HG03175 (cell line): ENCODE results near the gene RGR.

Experiments
- ATAC-seq: cut with Tn5 transposase; IDR thresholded peaks from one replicate; pipeline ENCODE4 v1.9.1; 2021; ENCODE audit warnings: mild to moderate bottlenecking, moderate library complexity; ENCODE audit not compliant: unreplicated experiment

RGR gene

DNA sequence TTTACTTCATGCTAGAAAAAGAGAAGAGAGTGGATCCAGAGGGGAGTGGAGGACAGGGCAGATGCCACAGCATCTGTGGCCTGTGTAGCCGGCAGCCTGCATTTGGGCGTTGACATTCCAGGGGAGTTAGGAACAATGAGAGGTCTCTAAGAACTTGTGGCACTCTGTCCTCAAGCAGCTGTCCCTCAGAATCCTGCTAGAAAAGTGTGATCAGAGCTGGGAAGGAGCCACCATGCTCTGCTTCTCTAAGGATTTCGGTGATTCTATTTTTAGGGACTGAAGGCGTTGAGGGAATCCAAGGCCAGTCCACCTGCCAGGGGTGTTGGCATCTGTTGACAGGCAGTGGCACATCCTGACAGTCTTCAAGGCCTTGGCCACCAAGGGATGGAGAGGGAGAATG is 27.1 kb upstream of the RGR start:
- no peak for ATAC-seq

DNA sequence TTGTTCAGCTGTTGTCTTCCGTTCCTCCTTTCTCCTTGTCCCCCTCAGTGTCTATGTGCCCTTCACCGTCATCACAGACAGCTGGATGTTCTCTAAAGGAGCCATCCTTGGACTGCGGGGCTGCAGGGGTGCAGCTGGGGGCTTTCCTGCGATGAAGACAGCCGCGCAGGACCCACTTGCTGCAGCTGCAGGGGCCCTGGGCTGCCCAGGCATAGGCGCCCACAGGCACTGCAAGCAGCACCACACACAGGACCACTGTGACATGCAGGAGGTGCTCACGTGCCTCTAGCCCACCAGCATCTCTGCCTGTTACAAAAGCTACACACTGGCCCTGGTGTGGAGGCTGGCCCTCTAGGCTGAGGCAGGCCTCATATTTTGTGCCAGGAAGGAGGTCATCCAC is 22.9 kb upstream of the RGR start:
- ATAC-seq = no peak

DNA sequence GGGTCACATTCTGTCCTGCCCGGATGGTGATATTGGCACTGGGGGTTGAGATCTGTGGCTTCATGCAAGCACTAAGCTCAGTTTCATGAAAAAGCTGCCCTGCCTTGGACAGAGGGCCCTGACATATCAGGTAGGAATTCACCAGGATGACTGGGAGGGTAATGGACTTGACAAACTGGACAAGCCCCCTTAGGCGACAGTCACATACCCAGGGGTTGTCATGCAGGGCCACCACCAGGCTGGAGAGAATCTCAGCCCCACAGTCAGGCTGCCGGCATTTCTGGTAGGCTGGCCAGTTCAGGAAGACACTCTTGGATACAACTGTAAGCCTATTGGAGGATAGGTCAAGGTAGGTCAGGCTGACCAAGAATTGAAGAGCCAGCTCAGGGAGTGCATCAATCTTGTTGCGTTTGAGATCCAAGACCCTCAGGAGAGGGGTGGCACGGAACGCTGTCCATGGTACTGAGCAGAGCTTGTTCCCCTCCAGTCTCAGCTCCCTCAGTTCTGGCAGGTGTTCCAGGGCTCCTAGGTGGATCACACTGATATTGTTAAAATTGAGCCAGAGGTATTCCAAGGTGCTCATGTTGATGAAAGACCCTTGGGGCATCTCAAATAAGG is 20.3 kb upstream of the RGR start:
- no peak for ATAC-seq

DNA sequence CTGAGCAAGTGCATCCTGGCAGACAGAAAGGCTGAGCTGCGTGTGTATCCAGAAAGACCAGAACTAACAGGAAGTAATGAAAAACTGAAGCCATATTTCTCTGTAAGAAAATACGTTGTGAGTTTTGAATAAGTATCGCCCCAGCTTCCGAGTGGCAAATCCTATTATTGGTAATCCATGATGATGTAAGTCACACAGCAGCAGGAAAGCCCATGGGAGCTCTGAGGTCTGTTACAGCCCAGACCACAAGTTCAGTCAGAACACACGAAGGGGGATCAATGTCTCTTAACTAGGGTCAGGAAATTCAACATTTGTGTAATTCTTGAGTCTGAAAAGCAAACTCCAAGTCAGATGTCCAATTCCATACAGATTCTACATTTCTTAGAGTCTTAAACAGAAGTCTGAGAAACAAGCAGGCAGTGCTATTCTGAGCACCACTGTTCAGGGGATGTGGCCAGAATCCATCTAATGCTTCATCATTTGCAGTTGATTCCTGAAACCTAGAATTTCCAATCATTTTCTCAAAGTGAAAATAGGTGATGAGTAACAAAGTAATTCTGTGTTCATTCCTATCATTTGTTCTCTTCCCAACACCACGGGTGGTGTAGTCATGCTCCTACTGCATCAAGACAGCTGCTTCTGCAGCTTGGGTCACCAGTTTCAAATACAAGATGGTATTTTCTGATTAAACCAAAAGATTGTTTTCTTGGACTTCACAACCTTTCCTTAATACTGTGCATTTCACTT is 19.3 kb upstream of the RGR start, which contains the start of gene LRIT2:
TSS of gene LRIT2 (minus strand) at position 118 of the 747 bp plus-strand sequence. CDS start at position 94, 24 bp downstream.
- no peak for ATAC-seq

DNA sequence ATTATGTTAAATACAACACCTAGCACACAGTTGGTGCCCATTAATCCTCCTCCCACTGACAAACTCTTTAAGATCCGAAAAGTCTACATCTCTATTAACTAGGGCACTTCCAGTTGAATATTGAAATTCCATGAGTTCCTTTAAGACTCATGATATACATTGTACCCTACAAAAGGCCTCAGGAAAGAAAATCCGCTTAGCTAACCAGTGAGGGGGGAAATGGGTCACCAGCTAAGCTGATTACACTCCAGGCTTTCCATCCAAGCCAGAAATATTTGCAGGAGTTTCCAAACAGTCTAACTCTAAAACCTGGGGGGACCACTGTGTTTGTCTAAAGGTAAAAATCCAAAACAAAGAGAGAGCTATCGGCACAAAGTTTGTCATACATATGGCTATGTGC is 18.2 kb upstream of the RGR start:
- no peak for ATAC-seq

DNA sequence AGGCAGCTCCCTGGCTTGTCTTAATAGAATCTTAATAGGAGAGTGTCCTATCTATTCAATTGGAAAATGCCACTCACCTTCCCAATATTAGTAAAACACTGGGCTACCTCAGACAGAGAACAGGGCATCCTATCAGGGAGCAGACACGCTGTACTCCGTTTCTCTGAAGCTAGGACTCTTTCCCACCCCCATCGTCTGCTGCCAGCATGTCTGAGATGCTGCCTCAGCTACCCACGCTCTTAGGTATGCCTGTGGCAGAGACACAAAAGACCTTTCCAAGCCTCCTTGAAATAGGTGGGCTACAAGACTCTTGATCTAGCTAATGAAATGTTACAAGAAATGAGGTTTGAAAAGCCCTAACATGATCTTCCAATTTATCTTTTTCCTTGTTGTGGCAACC is 17.0 kb upstream of the RGR start:
- no peak for ATAC-seq

DNA sequence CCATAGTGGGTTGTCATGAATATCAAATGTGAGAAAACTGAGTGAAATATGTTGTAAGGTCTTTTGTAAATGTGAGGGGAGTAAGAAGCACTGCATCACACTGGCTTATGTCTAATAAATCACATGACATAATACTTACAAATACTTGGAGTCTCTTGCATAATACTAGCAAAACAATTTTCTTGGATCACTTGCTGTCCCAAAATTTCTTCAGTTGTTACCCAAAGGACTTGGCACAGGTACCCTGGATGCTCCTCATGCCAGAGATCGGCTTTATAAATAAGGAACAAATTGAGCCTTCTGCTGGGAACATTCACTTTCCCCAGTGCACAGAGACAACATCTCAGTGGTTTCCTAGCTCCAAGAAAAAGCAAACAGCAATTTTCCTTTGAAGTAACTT is 14.5 kb upstream of the RGR start:
- ATAC-seq = no peak

DNA sequence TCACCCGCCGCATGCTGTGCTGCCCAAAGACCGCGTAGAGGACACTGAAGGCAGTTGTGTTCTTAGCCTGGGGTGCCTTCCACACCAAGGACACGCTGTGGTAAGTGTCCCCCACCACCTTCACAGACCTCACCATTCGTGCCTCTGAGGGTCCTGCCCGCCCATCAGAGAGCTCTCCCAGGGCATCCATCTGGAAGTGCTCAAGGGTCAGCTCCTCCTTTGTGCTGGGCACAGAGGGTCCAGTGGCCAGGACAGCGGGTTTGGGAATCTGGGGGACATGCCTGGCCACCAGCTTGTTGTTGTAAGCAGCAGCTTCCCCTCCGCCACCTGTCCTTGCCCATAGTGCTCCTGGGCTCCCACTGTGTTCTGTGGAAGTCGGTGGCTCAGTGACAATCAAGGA is 12.5 kb upstream of the RGR start:
- ATAC-seq = no peak

DNA sequence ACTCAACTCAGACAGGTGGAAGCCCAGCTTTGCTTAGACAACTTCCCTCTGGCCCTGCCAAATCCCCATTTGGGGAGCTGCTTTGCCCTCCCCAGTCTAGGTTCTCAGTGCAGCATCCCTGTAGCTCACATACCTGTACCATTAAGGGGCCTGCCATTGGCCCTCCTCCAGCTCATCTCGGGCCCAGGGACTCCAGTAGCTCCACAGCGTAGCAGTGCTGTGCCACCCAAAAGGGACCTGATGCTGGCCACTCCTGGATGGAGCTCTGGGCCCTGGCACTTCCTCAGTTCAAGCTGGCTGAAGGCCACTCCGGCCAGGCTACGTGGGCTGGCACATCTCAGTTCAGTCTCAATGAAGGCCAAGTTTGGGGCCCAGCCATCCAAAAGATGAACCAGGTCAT is 10.9 kb upstream of the RGR start:
- no peak for ATAC-seq

DNA sequence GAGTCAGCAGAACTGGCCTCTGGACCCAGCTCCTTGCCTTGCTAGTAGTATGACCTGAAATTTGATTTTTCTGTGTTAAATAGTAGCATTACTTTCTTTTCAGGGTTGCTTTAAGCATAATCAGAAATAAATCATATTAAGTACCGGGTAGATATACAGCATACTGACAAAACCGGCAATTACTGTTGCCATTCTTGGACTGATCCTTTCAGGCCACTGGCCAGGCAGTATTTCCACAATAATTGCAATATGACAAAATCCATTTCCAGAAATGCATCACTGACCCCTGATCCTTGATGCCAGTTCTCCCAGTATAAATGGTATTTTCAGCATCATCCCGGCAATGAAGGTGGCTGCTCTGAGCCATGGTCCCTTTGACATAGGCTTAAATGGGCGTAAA is 10.4 kb upstream of the RGR start:
- no peak for ATAC-seq

DNA sequence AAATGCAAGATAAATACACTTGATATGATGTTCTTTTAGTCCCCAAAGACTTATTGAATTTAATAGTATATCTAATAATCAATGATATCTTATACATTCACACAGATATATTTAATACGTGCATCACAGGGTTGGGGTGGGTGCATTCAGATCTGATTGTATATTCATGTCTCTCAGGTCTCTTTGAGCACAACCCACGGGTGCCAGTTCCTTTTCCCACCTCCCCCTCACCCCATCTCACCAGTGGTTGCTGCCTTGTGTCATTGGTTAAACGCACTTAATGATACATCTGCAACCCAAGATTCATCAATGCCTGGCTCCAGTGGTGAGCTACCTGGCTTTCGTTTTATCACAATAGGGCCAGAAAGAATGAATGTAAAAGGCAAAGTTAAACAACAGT is 9.8 kb upstream of the RGR start:
- no peak for ATAC-seq

DNA sequence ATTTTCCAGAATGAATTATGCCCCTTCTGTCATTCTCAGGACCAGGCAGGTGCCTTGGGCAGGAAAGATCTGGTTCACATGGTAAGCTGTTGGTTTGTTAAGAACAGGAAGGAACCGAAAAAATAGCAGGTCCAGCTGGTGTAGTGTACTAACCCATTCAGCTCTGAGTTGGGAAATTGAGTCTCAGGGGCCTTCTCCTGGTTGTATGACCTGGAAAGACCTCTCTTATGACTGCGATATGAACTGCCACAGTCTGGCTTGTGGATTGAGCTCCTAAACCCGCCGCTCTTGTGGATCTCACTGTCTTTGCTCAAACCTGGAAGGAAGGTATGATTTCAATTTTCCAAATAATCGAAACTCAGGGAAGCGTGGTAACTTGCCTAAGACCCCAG is 8.1 kb upstream of the RGR start:
- no peak for ATAC-seq

DNA sequence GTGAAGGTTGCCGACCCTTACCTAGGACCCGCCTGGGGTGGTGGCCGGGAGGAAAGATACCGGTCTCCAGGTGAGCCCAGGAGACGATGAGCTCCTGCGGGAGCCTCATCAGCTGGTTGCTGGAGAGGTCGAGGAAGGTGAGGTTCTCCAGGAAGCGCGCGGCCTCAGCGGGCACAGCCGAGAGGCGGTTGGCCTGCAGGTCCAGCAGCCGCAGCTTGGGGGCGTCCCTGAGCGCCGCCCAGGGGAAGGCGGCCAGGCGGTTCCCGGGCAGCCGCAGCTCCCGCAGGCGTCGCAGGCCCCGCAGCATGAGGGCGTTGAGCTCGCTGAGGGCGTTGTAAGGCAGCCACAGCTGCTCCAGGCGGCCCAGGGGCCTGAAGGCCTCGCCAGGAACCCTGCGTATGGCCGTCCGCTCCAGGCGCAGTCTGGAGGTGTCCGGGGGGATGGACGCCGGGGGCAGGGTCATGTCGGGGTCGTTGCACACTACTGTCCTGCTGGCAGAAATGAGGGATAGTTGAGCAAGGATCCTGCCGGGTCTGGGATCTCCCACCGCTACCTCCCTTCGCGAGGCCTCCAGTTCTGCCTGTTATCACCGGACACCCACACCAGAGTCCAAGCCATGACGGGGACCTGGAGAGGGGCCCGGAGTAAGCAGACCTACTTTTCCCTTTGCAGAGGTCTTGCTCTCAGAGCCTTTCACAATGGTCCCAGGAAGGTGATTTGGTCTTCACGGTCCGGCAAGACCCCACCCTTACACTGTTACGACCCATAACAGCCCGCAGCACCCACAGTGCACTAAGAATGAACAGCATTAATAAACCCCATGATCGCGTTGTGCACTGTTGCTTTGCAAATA is 7.4 kb upstream of the RGR start:
- ATAC-seq = no peak

DNA sequence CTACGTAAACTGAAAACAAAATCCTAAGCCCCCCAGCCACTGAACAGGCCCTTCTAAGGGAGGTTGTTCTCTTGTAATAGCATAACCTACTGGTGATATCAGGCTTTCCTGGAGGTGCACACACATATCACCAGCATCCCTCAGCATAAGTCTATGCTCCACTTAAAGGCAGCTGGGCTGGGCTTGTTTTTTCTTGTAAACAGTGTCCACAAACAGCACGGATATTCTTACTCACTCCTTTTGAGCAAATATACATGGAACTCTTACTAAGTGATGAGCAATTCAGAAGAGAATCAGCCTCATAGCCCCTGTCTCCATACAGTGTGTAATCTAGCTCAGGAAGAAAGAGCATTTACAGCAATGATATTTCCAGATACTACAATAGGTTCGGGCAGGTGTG is 5.9 kb upstream of the RGR start:
- ATAC-seq = no peak

DNA sequence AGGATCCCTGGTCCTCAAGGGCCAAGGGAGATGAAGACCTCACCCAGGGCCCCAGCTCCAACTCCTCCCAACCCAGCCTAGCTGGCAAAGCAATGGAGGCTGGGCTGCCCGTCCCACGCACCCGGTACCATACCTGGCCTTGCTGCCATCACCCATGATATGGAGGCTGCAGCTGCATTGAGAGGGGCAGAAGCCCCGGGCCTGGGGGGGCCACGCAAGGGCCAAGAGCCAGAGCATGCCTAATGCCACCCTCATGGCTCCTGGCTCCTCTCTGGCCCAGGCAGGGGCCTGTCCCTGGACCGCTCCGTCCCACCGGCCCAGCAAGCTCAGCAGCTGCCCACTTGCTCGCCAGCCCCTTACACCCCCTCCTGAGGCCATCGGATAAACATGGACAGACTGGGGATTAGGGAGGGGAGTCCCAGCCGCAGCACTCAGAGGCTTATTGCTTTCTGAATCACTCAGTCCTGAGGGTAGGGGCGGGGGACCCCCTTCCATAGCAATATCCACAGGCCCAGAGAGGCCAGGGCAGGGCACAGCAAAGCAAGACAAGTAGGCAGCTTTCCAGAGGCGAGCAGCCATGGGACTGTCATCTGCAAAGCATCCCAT is 3.6 kb upstream of the RGR start, which contains the start of gene LRIT1:
TSS of gene LRIT1 (minus strand) at position 362 of the 606 bp plus-strand sequence. CDS start at position 255, 107 bp downstream.
- no peak for ATAC-seq

DNA sequence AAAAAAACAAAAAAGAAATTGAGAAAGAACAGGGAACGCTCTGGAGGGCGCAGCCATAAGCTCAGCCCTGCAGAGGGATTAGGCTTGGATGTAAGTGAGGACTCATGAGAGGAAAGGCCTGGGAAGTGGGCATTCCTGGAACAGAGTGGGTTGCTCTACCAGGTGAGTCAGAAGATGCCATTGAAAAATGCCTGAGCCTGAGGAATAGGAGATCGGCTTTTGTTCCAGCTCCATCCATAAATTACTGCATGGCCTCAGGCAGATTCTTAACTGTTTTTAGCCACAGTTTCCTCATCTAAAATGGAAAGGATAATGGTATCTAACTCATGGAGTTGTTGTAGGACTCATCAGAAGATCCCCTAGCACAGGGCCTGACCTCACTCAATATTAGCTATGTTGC is 1.1 kb upstream of the RGR start:
- no peak for ATAC-seq

DNA sequence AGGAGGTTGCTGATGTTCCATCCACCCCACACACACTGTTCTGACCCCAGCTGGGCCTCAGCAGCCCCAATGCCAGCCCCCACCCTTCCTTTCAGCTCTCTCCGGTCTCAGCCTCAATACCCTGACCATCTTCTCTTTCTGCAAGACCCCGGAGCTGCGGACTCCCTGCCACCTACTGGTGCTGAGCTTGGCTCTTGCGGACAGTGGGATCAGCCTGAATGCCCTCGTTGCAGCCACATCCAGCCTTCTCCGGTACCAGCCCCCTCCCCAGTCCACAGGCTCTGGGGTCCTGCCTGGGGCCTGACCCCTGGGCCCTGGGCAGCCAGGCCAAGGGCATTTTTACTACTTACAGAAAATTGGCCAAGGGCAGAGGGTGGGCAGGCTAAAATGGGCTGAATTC is 2.6 kb downstream of the RGR start:
- ATAC-seq = no peak

DNA sequence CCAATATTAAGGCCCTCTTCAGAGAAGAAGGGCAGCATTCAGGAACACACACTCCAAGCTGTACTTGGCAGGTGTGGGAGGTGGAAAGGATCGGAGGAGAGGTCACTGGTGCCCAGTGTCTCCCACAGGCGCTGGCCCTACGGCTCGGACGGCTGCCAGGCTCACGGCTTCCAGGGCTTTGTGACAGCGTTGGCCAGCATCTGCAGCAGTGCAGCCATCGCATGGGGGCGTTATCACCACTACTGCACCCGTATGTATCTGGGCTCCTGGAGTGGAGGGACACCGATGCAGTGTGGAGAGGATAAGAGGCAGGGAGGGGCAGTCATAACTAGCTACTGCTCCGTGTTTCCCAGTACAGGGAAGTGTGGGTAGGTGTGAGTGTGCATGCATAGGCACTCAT is 3.9 kb downstream of the RGR start:
- ATAC-seq = no peak

DNA sequence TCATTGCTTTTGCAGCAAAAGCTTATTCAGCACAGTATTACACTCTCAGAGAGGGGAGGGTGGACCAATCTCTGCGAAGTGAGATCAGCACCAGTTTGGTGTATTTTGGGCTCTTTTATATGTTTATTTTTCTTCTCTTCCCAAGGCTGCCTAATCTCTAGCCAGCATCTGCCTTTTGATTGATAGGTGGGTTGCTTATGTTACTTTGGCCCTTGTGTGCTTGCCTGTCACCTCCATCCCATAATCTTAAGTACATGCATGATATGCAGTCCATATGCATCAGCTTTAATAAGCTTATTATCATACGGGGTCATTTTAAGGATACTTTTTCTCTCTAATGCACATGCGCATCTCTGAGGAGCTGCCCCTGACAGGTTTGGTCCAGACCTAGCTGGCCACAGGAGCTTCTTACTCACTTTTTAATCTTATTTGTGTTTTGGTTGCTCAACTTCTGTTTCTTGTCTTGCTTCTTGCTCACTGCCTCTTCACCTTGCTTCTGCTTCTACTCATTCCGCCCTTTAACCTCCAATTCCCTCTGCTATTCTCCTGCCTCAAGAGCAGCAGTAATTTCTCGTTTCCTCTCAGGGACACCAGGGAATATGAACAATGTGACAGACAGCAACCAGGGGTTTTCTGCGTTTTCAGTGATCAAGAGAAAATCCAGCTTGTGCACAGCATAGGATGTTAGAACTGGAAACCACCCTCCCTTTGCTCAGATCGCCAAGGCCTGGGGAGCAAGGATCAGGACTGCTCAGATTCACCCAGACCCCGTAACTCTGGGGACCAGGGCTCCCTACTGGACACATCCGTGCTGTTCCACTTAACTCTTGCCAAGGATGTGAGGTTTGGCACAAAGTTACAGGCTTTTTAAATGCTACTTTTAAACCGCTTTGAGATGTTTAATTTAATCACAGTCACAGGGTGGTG is 10.0 kb downstream of the RGR start:
- no peak for ATAC-seq
